H1 (cell line): ENCODE results near the gene FARS2. TPM values are rescaled to one million over a fixed set of nuclear protein-coding genes. Genes with fewer than 3 reads are reported as not detected.

ENCODE experiments used
- CTCF ChIA-PET: fragments of 300-600 bp; sonication (Branson Sonifier 250); formaldehyde crosslinking; loops from one replicate; lab custom pipeline; 2021; ENCODE audit not compliant: partially characterized antibody; lab: Charles Lee
- POLR2A ChIA-PET: fragments of 300-600 bp; sonication (Branson Sonifier 250); formaldehyde crosslinking; loops from one replicate; lab custom pipeline; 2021; ENCODE audit warnings: inconsistent platforms; ENCODE audit not compliant: partially characterized antibody; lab: Charles Lee
- DNase-seq, 2 experiments: peaks; one replicate each; pipeline versions ENCODE4 v3.0.0 to v3.0.0-alpha.2; 2010 to 2022; ENCODE audit warnings: low spot score in 2 of 2, low read depth in 1 of 2, mixed read lengths in 1 of 2
- FAIRE-seq: peaks from 2 replicates; lab custom pipeline; 2011; peaks lifted over from hg19 to GRCh38; lab: Jason Lieb, UNC
- H2AFZ ChIP-seq: 2 replicates; pipeline ENCODE4 v1.8.1; 2012; ENCODE audit warnings: low read length, inconsistent platforms
- H2AK5ac ChIP-seq: 2 replicates; pipeline ENCODE4 v1.6.1; 2013; ENCODE audit warnings: low read depth, low read length
- H2BK120ac ChIP-seq: replicated peaks from 2 replicates; pipeline ENCODE3; 2013; ENCODE audit warnings: low read depth, low read length, inconsistent platforms
- H2BK12ac ChIP-seq: 2 replicates; pipeline ENCODE4 v1.6.1; 2013; ENCODE audit warnings: low read depth, low read length
- H2BK15ac ChIP-seq: 2 replicates; pipeline ENCODE4 v1.6.1; 2013; ENCODE audit warnings: low read length
- H2BK20ac ChIP-seq: 2 replicates; pipeline ENCODE4 v1.6.1; 2013; ENCODE audit warnings: low read length
- H2BK5ac ChIP-seq: 2 replicates; pipeline ENCODE4 v1.6.1; 2013; ENCODE audit warnings: low read depth, low read length
- H3K14ac ChIP-seq: 2 replicates; pipeline ENCODE4 v1.6.1; 2013; ENCODE audit warnings: inconsistent platforms; ENCODE audit not compliant: insufficient read length
- H3K18ac ChIP-seq: 2 replicates; pipeline ENCODE4 v1.6.1; 2013; ENCODE audit warnings: low read length; ENCODE audit errors: extremely low read depth
- H3K23ac ChIP-seq: 2 replicates; pipeline ENCODE4 v1.6.1; 2013; ENCODE audit warnings: inconsistent platforms; ENCODE audit not compliant: insufficient read length
- H3K23me2 ChIP-seq: 2 replicates; pipeline ENCODE4 v1.6.1; 2013; ENCODE audit warnings: low read depth, low read length
- H3K27ac ChIP-seq: 2 replicates; pipeline ENCODE4 v1.6.1; 2011; ENCODE audit warnings: low read depth, low read length, inconsistent platforms
- H3K27me3 ChIP-seq, 4 experiments: replicated peaks in 1 of 4; 1 replicate in 1 of 4; 2 replicates in 3 of 4; pipeline versions ENCODE4 v1.6.1 to v1.8.1; 2011 to 2013; ENCODE audit warnings: low read length in 3 of 4, mild to moderate bottlenecking in 3 of 4, inconsistent platforms in 2 of 4, mixed read lengths in 2 of 4, moderate library complexity in 1 of 4; ENCODE audit not compliant: control insufficient read depth in 3 of 4, insufficient read depth in 3 of 4; ENCODE audit errors: extremely low read depth in 1 of 4
- H3K36me3 ChIP-seq, 4 experiments: 2 replicates each; pipeline versions ENCODE4 v1.6.1 to v1.8.1; 2011 to 2013; ENCODE audit warnings: mild to moderate bottlenecking in 4 of 4, low read length in 3 of 4, moderate library complexity in 2 of 4, control low read depth in 1 of 4, inconsistent platforms in 1 of 4; ENCODE audit not compliant: insufficient read depth in 4 of 4, control insufficient read depth in 2 of 4
- H3K4ac ChIP-seq: replicated peaks from 2 replicates; pipeline ENCODE3; 2013; ENCODE audit warnings: low read length, low read depth, mixed read lengths, inconsistent platforms; ENCODE audit not compliant: insufficient read length
- H3K4me1 ChIP-seq, 4 experiments: replicated peaks in 1 of 4; 1 replicate in 1 of 4; 2 replicates in 3 of 4; pipeline versions ENCODE4 v1.6.1 to v1.8.1; 2011 to 2013; ENCODE audit warnings: low read length in 3 of 4, inconsistent platforms in 2 of 4, mixed read lengths in 1 of 4; ENCODE audit not compliant: insufficient read depth in 4 of 4, control insufficient read depth in 3 of 4
- H3K4me2 ChIP-seq, 2 experiments: 2 replicates each; pipeline versions ENCODE4 v1.6.1 to v1.8.1; 2011 to 2013; ENCODE audit warnings: low read depth in 2 of 2, low read length in 2 of 2, control low read depth in 1 of 2, inconsistent platforms in 1 of 2, mild to moderate bottlenecking in 1 of 2; ENCODE audit not compliant: insufficient read depth in 1 of 2
- H3K4me3 ChIP-seq, 4 experiments: fragments of 200-600, 300-600 bp in 1 of 4; sonication (generic), shearing (Covaris generic), sonication (Bioruptor Twin) in 1 of 4; 2 replicates each; pipeline versions ENCODE4 v1.5.1 to v1.8.1; 2011 to 2016; ENCODE audit warnings: low read length in 4 of 4, low read depth in 3 of 4, control low read depth in 2 of 4, inconsistent platforms in 2 of 4, mild to moderate bottlenecking in 2 of 4, mixed read lengths in 1 of 4, moderate library complexity in 1 of 4; ENCODE audit not compliant: insufficient read depth in 2 of 4; ENCODE audit errors: extremely low read depth in 1 of 4
- H3K56ac ChIP-seq: replicated peaks from 2 replicates; pipeline ENCODE3; 2013; ENCODE audit warnings: low read depth, mild to moderate bottlenecking, mixed read lengths, low read length, inconsistent platforms; ENCODE audit not compliant: insufficient read length
- H3K79me1 ChIP-seq: 2 replicates; pipeline ENCODE4 v1.6.1; 2013; ENCODE audit warnings: low read depth, low read length, control low read depth
- H3K79me2 ChIP-seq, 2 experiments: 2 replicates each; pipeline versions ENCODE4 v1.6.1 to v1.8.1; 2012 to 2013; ENCODE audit warnings: low read length in 2 of 2, mild to moderate bottlenecking in 2 of 2, inconsistent platforms in 1 of 2; ENCODE audit not compliant: insufficient read depth in 2 of 2, control insufficient read depth in 1 of 2
- H3K9ac ChIP-seq, 4 experiments: replicated peaks in 1 of 4; 1 replicate in 1 of 4; 2 replicates in 3 of 4; pipeline versions ENCODE4 v1.6.1 to v1.8.1; 2011 to 2013; ENCODE audit warnings: low read depth in 3 of 4, low read length in 3 of 4, control low read depth in 2 of 4, mild to moderate bottlenecking in 2 of 4, moderate library complexity in 2 of 4, inconsistent platforms in 1 of 4; ENCODE audit errors: extremely low read depth in 1 of 4
- H3K9me3 ChIP-seq, 2 experiments: 2 replicates each; pipeline versions ENCODE4 v1.6.1 to v1.8.1; 2012 to 2013; ENCODE audit warnings: mild to moderate bottlenecking in 2 of 2, moderate library complexity in 2 of 2, control low read depth in 1 of 2, inconsistent platforms in 1 of 2, low read depth in 1 of 2, low read length in 1 of 2, mixed read lengths in 1 of 2; ENCODE audit not compliant: insufficient read depth in 2 of 2
- H4K20me1 ChIP-seq, 2 experiments: replicated peaks in 1 of 2; 2 replicates each; pipeline versions ENCODE3 to v1.8.1; 2011 to 2013; ENCODE audit warnings: inconsistent platforms in 2 of 2, low read length in 2 of 2, mild to moderate bottlenecking in 1 of 2; ENCODE audit not compliant: insufficient read depth in 2 of 2, control insufficient read depth in 1 of 2
- H4K5ac ChIP-seq: 2 replicates; pipeline ENCODE4 v1.6.1; 2013; ENCODE audit warnings: low read length, low read depth, mixed read lengths, inconsistent platforms; ENCODE audit not compliant: insufficient read length
- H4K8ac ChIP-seq: 2 replicates; pipeline ENCODE4 v1.8.0; 2013; ENCODE audit warnings: mild to moderate bottlenecking, moderate library complexity, low read length, inconsistent platforms; ENCODE audit not compliant: insufficient read depth; ENCODE audit errors: extremely low read depth
- H4K91ac ChIP-seq: replicated peaks from 2 replicates; pipeline ENCODE3; 2013; ENCODE audit warnings: low read length, mixed read lengths, inconsistent platforms; ENCODE audit not compliant: insufficient read length
- BCL11A ChIP-seq, 2 experiments: IDR thresholded peaks; one replicate each; pipeline ENCODE4 v1.6.1; 2011; ENCODE audit warnings: low read depth in 2 of 2, low read length in 2 of 2, mild to moderate bottlenecking in 2 of 2
- CTBP2 ChIP-seq: IDR thresholded peaks from 2 replicates; pipeline ENCODE4 v1.7.0; 2011; ENCODE audit warnings: borderline replicate concordance, mild to moderate bottlenecking, moderate library complexity, mixed read lengths, low read length; ENCODE audit not compliant: insufficient read depth, insufficient read length
- CTCF ChIP-seq, 3 experiments: IDR thresholded peaks; 1 replicate in 2 of 3; 2 replicates in 1 of 3; pipeline versions ENCODE4 v1.5.1 to v1.6.1; 2011; ENCODE audit warnings: low read length in 3 of 3, mild to moderate bottlenecking in 3 of 3, inconsistent platforms in 2 of 3, low read depth in 1 of 3, moderate library complexity in 1 of 3; ENCODE audit not compliant: insufficient read depth in 1 of 3; ENCODE audit errors: control extremely low read depth in 1 of 3
- EGR1 ChIP-seq: IDR thresholded peaks from 2 replicates; pipeline ENCODE4 v1.6.1; 2011; ENCODE audit warnings: low read depth, low read length, borderline replicate concordance
- KDM5A ChIP-seq: fragments of 200-600 bp; IDR thresholded peaks from 2 replicates; pipeline ENCODE4 v1.7.1; 2012; ENCODE audit warnings: mild to moderate bottlenecking, low read length, inconsistent platforms, mixed read lengths
- MAFK ChIP-seq: IDR thresholded peaks from 2 replicates; pipeline ENCODE4 v1.6.1; 2012; ENCODE audit warnings: low read depth, mild to moderate bottlenecking, improper control_type of control experiment, low read length
- PHF8 ChIP-seq: fragments of 200-600 bp; sonication (generic); conservative IDR thresholded peaks from 2 replicates; pipeline ENCODE4 v1.7.1; 2012; ENCODE audit warnings: low read depth, mild to moderate bottlenecking, inconsistent platforms, low read length, moderate library complexity
- RXRA ChIP-seq: IDR thresholded peaks from 2 replicates; pipeline ENCODE4 v1.6.1; 2011; ENCODE audit warnings: low read depth, mild to moderate bottlenecking, low read length, moderate library complexity; ENCODE audit not compliant: insufficient read depth
- SUZ12 ChIP-seq: fragments of 200-600 bp; sonication (generic); IDR thresholded peaks from 2 replicates; pipeline ENCODE4 v1.6.1; 2012; ENCODE audit warnings: mild to moderate bottlenecking, inconsistent platforms, low read length, moderate library complexity, mixed read lengths
- USF2 ChIP-seq: IDR thresholded peaks from 2 replicates; pipeline ENCODE4 v1.6.1; 2011; ENCODE audit warnings: low read length, improper control_type of control experiment
- YY1 ChIP-seq: IDR thresholded peaks from 2 replicates; pipeline ENCODE4 v1.6.1; 2011; ENCODE audit warnings: low read depth, mild to moderate bottlenecking, low read length
- WGBS, 2 experiments: shearing (Covaris generic) in 1 of 2; methylation state at CpG; one replicate each; pipeline versions ENCODE4 v1.1.6 to v1.1.7; 2013 to 2015; ENCODE audit warnings: low lambda C conversion rate in 2 of 2, mixed read lengths in 2 of 2, inconsistent platforms in 1 of 2, low coverage in 1 of 2, missing lambda C conversion rate in 1 of 2; ENCODE audit not compliant: insufficient replicate concordance in 2 of 2, insufficient coverage in 1 of 2, insufficient read length in 1 of 2; ENCODE audit errors: extremely low coverage in 1 of 2, missing lambda C conversion rate in 1 of 2; 5-methylcytosine and 5-hydroxymethylcytosine counted together
- polyA plus RNA-seq, 7 experiments: library from polyadenylated mRNA; depleted of rRNA in 3 of 7; stranded (reverse) in 5 of 7; unstranded in 2 of 7; fragments of >200 nt in 5 of 7; fragments of 200-250 nt in 2 of 7; gene quantifications; 1 replicate in 5 of 7; 2 replicates in 1 of 7; 4 replicates in 1 of 7; pipeline versions ENCODE4 v1.2.1 to v1.2.3, GENCODE V29; 2011 to 2013; ENCODE audit warnings: missing spikeins in 2 of 7, mixed read lengths in 2 of 7
- total RNA-seq: library from RNA; stranded (reverse); fragmentation: NEBNext Ultra II Directional; extraction: Animal tissue kit (Norgen Biotek cat#: 25700); gene quantifications from 2 replicates; pipeline ENCODE4 v1.2.1, GENCODE V29; 2021

FARS2 gene
- total and polyA plus RNA-seq, 2 of the 8 experiments (the other 6 are each of a cell fraction or from before 2014, with no cell fraction given) = 11.7 to 14.4 TPM

GRCh38 chr6:5511954-5512353 is 250.6 kb downstream of the FARS2 start:
- Histone ChIP-seq H3K9me3 (no peaks in the 10 kb centered on the region), H3K27me3 (no peaks in the 10 kb centered on the region), H4K5ac (no peak overlapping the region), H4K8ac (no peak overlapping the region), H3K27ac (no peak overlapping the region), H2BK15ac (no peak overlapping the region), H3K9ac (no peak overlapping the region), H2BK5ac (no peak overlapping the region), H3K4me1 (peaks cover 2 to 8% (median 6%) of the 10 kb centered on the region in 4 experiments), H2AK5ac (no peak overlapping the region), H4K91ac (no peak overlapping the region), H3K23ac (no peak overlapping the region), H2BK12ac (no peak overlapping the region), H3K36me3 (no peaks in the 10 kb centered on the region), H3K56ac (no peak overlapping the region), H3K4me2 (no peak overlapping the region), H3K79me2 (no peaks in the 10 kb centered on the region), H3K79me1 (no peaks in the 10 kb centered on the region), H2AFZ (no peak overlapping the region), H3K18ac (no peak overlapping the region), H3K4me3 (no peak overlapping the region), H4K20me1 (no peaks in the 10 kb centered on the region), H3K4ac (no peak overlapping the region), H2BK20ac (no peak overlapping the region), H3K14ac (no peak overlapping the region), H3K23me2 (no peaks in the 10 kb centered on the region), H2BK120ac (no peak overlapping the region)
- ChIA-PET CTCF (no interaction called here), POLR2A (no interaction called here)
- FAIRE-seq = no peak
- DNase-seq = no peak
- WGBS, 2 experiments = 82% methylated on average over 3 of the region's 3 CpGs; no CpG with 5 or more reads in 1 of the 2 experiments
- TF ChIP-seq SUZ12 (no peak), USF2 (no peak), MAFK (no peak), CTBP2 (no peak), RXRA (no peak), EGR1 (no peak), YY1 (no peak), PHF8 (no peak), CTCF (IDR thresholded peaks at IDR 0.05; ENCODE audit: control extremely low read depth in 1 of 3, insufficient read depth in 1 of 3, low read depth in 1 of 3, low read length in 3 of 3) (no peak), KDM5A (no peak), BCL11A (IDR thresholded peaks at IDR 0.05; ENCODE audit: low read depth in 2 of 2, low read length in 2 of 2) (no peak)
